HG02642 (cell line): Measurements from ENCODE around the gene RHOT2.

Experiments used
- ATAC-seq: cut with Tn5 transposase; IDR thresholded peaks from one replicate; pipeline ENCODE4 v1.9.1; 2021; ENCODE audit warnings: mild to moderate bottlenecking; ENCODE audit not compliant: unreplicated experiment, poor library complexity

The RHOT2 gene

DNA sequence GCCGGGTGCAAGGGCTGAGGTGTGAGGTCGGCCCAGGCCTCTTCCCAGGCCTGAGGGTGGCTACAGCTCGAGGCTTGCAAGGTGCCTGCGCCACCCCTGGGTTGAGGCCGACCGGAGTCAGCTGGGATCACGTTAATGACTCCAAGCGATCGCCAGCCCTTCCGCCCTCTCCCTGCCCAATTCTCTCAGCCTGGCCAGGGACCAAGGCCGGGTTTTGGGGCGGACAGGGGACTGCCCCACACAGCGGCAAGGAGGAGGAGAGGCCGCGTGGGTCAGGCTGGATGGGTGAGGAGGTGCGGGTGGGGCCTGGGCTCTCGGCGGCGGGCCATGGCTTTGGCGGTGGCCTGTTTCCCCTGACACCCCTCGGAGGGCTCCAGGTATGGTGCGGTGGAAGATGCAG is 25.4 kb downstream of the RHOT2 start:
- ATAC-seq = no peak

- ATAC-seq = no peak
Observed at GRCh38 chr16:693766-694165, 25.8 kb downstream of the RHOT2 start.

GRCh38 chr16:694187-694862 is 26.4 kb downstream of the RHOT2 start:
- ATAC-seq = no peak

- ATAC-seq = no peak
Observed at GRCh38 chr16:694863-695354, 27.0 kb downstream of the RHOT2 start.

DNA sequence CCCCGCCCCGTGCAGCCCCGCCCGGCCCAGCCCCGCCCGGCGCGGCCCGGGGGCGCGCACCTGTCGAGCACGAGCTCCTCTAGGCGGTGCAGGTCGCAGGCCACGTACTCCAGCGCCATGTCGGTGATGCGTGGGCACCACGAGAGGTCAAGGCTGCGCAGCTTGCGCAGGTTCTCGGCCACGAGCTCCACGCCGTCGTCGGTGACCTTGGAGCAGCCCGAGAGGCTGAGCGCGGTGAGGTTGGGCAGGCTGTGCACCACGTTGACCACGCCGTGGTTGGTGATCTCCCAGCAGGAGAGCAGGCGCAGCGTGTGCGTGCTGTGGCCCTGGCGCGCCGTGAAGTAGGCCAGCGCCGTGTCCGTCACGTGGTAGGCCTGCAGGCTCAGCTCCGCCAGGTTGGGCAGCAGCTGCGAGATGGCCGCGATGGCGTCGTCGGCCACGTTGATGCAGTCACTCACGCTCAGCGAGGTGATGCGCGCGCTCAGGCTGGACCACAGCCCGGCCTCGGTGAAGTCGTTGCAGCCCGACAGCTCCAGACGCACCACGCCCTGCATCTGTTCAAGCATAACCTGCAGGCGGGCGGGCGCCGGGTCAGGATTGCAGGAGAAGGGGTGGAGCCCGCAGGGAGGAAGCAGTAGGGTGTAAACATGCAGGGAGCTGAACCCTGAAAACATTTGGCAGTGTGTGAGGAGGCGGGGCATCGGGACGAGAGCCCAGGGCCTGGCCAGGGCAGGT is 27.6 kb downstream of the RHOT2 start:
- no peak for ATAC-seq

- ATAC-seq = no peak
Observed at GRCh38 chr16:698911-699671, 31.2 kb downstream of the RHOT2 start.

DNA sequence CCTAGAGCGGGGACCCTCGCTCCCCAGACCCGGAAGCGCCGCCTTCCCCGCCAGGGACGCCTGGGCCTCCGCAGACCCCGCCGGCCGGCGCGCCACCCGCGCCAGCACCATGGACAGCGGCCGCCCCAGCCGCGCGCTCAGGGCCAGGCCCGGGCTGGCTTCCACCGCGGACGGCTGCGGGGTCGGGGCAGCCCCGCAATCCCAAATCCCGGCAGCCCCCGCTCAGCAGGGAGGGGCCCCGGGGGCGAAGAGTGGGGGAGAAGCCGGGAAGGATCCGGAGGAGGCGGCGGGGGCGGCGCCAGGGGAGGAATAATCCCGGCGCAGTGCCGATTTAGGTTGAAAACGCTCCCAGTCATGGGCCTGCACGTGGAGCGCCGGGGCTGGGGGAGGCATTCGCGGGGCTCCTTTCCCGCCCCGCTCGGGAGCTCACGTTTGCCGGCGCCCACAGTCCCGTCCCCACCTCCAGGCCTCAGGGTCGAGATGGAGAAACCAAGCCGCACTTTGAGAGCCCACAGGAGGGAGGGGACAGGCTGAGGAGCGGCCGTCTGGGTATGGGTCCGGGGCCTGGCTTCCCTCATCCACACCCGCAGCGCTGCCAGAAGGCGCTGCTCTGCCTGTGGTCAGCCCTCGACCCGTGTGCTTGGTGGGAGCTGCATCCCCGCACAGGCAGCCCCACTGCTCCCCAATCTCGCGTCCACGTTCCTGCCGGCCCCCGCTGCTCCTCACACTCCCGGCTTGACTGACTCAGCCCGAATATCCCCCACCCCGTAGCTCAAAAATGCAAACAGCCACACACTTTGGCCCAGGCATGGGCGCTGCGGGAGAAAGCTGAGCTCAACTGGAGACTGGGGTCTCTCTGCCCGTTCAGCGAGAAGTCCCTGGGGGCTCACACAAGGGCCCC is 33.0 kb downstream of the RHOT2 start:
- ATAC-seq = no peak

DNA sequence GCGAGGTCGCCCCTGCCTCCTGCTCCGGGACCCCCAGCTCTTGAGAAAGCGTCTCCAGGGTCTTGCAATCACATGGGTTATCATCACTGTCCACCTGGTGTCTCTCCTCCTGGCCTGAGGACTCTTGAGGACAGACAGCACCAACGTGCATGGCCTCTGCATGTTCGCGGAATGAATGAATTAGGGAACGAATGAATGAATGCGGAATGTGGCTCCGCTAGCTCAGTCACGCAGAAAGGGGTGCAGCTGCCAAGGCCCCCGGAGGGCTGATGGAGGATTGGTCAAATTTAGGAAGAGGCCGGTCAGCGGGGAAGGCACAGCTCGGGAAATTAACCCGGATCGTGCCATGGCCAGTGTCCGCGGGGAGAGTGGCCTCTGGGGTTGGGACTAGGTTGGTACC is 34.4 kb downstream of the RHOT2 start:
- ATAC-seq = no peak

- ATAC-seq = no peak
Observed at GRCh38 chr16:703406-703805, 35.5 kb downstream of the RHOT2 start.

GRCh38 chr16:704047-704446 is 36.1 kb downstream of the RHOT2 start:
- ATAC-seq = no peak

DNA sequence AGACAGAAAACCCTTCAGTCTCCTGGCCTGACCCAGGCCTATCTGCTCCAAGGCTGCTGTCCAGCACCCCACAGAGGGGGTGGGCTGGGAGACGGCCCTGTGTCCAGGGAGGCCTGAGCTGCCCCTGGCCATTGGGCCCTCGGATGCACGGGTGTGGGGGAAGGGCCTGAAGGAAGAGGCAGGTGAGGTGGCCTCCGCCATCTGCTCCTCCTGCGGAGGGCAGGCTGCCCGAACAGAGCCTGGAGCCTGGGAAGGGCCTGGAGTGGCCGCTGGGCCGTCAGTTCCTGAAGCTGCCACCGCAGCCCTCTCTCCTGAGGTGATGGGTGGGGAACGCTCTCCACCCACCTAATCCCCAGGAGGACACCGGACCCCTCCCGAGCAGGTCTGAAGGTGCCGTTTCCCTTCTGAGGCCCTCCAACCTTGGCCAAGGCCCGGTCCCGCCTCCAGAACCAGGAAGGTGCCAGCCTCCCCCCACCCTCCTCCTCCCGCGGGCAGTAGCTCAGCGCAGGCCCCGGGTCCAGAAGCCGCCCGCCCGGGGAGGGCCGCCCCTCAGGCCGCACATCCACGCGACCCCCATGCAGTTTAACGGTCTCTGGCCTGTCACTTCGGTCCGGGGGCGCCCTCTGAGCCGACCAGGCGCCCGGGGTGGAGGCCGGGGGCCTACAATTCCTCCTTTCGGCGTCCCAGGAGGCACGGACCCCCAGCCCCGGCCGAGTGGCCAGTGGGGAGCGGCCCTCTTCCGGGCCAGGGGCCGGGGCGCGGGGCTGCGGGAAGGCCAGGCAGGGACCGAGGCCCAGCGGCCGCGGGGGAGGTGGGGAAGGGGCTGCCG is 36.8 kb downstream of the RHOT2 start:
- ATAC-seq = no peak

DNA sequence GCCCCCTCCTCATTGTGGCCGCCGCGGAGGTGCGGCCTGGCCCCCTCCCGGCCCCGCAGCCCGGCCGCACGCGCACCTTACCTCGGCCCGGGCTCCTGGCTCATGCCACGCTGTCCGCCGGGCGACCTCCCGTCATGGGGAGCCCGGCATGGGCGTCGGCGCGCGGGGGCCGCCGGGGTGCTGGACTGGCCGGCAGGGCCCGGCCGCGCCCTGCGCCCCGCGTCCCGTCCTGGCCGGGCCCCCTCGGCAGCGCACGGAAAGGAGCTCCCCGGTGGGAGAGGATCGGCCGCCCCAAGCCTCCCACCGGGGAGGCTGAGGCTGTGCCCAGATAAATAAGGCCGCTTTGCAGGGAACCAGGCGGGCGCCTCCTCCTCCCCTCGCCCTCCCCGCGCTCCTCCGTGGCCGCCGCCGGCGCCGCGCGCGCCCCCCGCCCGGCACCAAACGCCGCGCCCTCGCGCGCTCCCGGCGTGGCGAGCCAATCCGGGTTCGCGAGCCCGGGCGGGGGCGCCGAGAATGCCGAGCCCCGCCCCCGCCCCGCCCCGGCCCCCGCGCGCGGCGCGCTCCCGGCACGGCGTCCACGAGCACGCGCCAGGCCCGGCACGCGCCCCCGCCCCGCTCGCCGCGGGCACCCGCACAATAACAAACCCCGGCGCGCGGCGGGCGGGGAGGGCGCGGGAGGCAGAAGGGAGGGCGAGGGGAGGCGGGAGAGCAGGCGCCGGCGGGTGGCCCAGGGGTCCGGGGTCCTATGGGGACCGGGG is 37.7 kb downstream of the RHOT2 start, which contains the start of gene FBXL16:
Gene FBXL16, minus strand, starts transcription at position 371 of the 758 bp plus-strand sequence. CDS start 8,396 bp downstream, outside the sequence.
- ATAC-seq = no peak

DNA sequence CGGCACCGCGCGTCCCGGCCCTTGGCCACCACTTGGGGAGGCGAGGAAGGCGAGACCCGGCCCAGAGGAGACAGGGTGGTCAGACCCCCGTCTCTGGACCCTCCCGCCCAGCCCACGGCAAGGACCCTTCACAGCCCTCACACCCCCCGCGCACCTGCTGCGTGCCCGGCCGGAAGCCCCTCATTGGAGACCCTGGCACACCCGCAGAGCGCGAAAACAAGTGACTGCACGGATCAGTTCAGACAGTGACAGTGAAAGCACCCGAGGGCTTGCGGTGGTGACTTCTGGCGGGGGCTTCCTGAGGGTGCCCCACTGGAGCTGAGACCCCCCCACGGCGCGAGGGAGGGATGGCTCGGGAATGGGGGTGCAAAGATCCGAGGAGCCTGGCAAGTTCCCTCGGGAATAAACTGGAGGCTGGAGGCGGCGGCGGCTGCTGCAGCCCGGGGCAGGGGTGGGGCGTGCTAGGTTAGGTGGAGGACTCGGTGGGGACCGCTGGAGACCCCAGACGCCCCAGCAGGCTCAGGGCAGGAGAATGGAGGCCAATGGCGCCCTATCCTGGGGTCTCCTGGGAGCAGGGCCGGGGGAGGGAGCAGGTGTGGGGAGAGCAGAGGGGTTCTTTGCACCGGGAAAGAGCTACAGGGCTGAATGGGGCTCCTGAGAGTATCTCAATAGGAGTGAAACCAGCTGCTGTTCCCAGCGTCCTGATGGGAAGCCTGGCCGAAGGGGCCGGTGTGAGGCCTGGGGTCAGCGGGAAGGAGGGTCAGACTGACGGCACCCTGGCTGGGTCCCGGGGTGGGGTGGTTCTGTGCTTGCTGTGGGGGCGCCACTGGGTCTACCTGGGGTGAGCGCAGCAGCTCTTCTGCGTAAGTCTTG is 38.5 kb downstream of the RHOT2 start:
- no peak for ATAC-seq

DNA sequence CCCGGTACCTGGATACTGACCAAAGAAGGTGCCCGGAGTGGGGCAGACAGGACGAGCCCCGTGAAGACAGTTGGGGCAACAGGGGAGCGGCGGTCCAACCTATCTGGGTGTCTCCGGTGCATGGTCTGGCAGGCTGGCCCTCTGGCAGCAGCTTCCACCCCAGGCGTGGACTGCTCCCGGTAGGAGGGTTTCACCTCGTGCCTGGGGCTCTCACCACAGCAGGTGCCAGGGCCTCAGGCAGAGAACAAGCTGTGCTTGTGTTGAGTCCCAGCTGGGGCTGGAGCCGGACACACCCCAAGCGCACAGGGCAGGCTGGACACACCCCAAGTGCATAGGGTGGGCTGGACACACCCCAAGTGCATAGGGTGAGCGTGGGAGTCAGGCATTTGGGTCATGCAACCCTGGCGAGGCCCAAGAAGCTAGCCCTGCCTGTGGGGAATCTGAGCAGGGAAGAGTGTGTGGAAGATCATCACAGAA is 39.2 kb downstream of the RHOT2 start:
- no peak for ATAC-seq

GRCh38 chr16:708019-708418 is 40.1 kb downstream of the RHOT2 start:
- ATAC-seq = no peak

GRCh38 chr16:708959-709358 is 41.0 kb downstream of the RHOT2 start:
- ATAC-seq = no peak
